Femur (tissue), 1 donor: ENCODE results near the gene TBCA.

Experiments
- DNase-seq: peaks from one replicate; pipeline ENCODE4 v3.0.0-alpha.2; 2017

The TBCA gene

GRCh38 chr5:77775790-77776553, at the start of gene TBCA:
Gene TBCA (minus strand): TSS chr5:77776339. CDS start chr5:77776257, 82 bp downstream.
- DNase-seq, result peak; percentile 94

- no peak for DNase-seq
Measured at GRCh38 chr5:77824981-77825380, 48.8 kb upstream of the TBCA start.

- DNase-seq, result no peak
Measured at GRCh38 chr5:77816686-77817085, 40.5 kb upstream of the TBCA start.

GRCh38 chr5:77812926-77813589, 36.9 kb upstream of the TBCA start:
- no peak for DNase-seq

GRCh38 chr5:77806213-77806843, 30.2 kb upstream of the TBCA start:
- DNase-seq, result no peak

- DNase-seq, result no peak
Measured at GRCh38 chr5:77798456-77798855, 22.3 kb upstream of the TBCA start.

GRCh38 chr5:77797136-77797535, 21.0 kb upstream of the TBCA start:
- no peak for DNase-seq

- DNase-seq, result no peak
Measured at GRCh38 chr5:77795846-77796245, 19.7 kb upstream of the TBCA start.

GRCh38 chr5:77795268-77795667, 19.1 kb upstream of the TBCA start:
- no peak for DNase-seq

- DNase-seq, result no peak
Measured at GRCh38 chr5:77791926-77792325, 15.8 kb upstream of the TBCA start.

- DNase-seq, result no peak
Measured at GRCh38 chr5:77791356-77791755, 15.2 kb upstream of the TBCA start.

GRCh38 chr5:77785229-77785628, 9.1 kb upstream of the TBCA start:
- no peak for DNase-seq

GRCh38 chr5:77784735-77785134, 8.6 kb upstream of the TBCA start:
- DNase-seq, result no peak

GRCh38 chr5:77781076-77781475, 4.9 kb upstream of the TBCA start:
- no peak for DNase-seq

GRCh38 chr5:77778881-77779438, 2.8 kb upstream of the TBCA start:
- no peak for DNase-seq

- no peak for DNase-seq
Measured at GRCh38 chr5:77778398-77778797, 2.3 kb upstream of the TBCA start.

- no peak for DNase-seq
Measured at GRCh38 chr5:77777911-77778310, 1.8 kb upstream of the TBCA start.

- no peak for DNase-seq
Measured at GRCh38 chr5:77777281-77777892, 1.2 kb upstream of the TBCA start.

GRCh38 chr5:77776554-77777206, 541 bp upstream of the TBCA start:
- DNase-seq, result no peak

- DNase-seq, result no peak
Measured at GRCh38 chr5:77774981-77775789, 954 bp downstream of the TBCA start.

- DNase-seq, result no peak
Measured at GRCh38 chr5:77773734-77774280, 2.3 kb downstream of the TBCA start.

GRCh38 chr5:77772729-77773128, 3.4 kb downstream of the TBCA start:
- DNase-seq, result no peak
